ENCODE results near the gene ARHGEF4. TPM values are rescaled to one million over a fixed set of nuclear protein-coding genes. Genes with fewer than 3 reads are reported as not detected.

ARHGEF4 gene
- total and polyA plus RNA-seq, 10 of the 15 experiments (the other 5 are each of a cell fraction or from before 2014, with no cell fraction given) = 0.02 to 0.24 (median 0.16) TPM; not detected in 6

- 69% methylated on average over 1 of the region's 1 CpG for WGBS (ENCODE audit: insufficient coverage, insufficient replicate concordance, low lambda C conversion rate, missing lambda C conversion rate)
Observed at GRCh38 chr2:130799295-130799694, 37.4 kb upstream of the ARHGEF4 start.

More at GRCh38 chr2:130799295-130799694, 37.4 kb upstream of the ARHGEF4 start:
- Histone ChIP-seq H4K20me1 (ENCODE audit: control insufficient read depth, insufficient read depth) (no peaks in the 10 kb centered on the region), H2AFZ (ENCODE audit: control insufficient read depth, low read depth, low read length) (no peak overlapping the region), H3K4me3 (no peak overlapping the region), H3K36me3 (ENCODE audit: control insufficient read depth in 2 of 2, insufficient read depth in 2 of 2, low read length in 1 of 2) (no peaks in the 10 kb centered on the region), H3K4me2 (ENCODE audit: control insufficient read depth, insufficient read depth) (no peak overlapping the region), H3K27me3 (replicated peaks in 1 of 2; ENCODE audit: control insufficient read depth in 2 of 2, insufficient read depth in 2 of 2, low read length in 1 of 2) (no peaks in the 10 kb centered on the region), H3K79me2 (ENCODE audit: control insufficient read depth, insufficient read depth, low read length) (no peaks in the 10 kb centered on the region), H3K4me1 (ENCODE audit: control insufficient read depth, insufficient read depth, low read length) (no peaks in the 10 kb centered on the region), H3K27ac (ENCODE audit: control insufficient read depth, insufficient read depth) (no peak overlapping the region), H3K9me3 (replicated peaks; ENCODE audit: control insufficient read depth, insufficient read depth, low read length) (no peaks in the 10 kb centered on the region), H3K9ac (ENCODE audit: control insufficient read depth, insufficient read depth, low read length) (no peak overlapping the region)
- ChIA-PET SMC1A (ENCODE audit: uncharacterized antibody, unreplicated experiment) (interaction anchor here (0.9 to 3.1 kb wide), 6 partner anchors 24 to 124 kb away, joined by 3 to 22 read pairs (median 4); no protein-coding TSS in a partner anchor), RAD21 (ENCODE audit: unreplicated experiment) (interaction anchor here (1.2 to 4.3 kb wide), 6 partner anchors 21 to 121 kb away, joined by 3 to 32 read pairs (median 8); no protein-coding TSS in a partner anchor), CTCF (interaction anchor here (0.6 to 12.4 kb wide), 10 partner anchors 14 to 122 kb away, joined by 3 to 265 read pairs (median 4); no protein-coding TSS in a partner anchor), POLR2A (no interaction called here)
- DNase-seq (ENCODE audit: low read depth, low spot score) (no peak), FAIRE-seq (no peak), ATAC-seq (no peak)
- BruUV-seq (replicated peaks) = no TSS peak
- intact Hi-C loops (cut with micrococcal nuclease; ENCODE audit: unreplicated experiment) = no loop called here
- in situ Hi-C loops (cut with MboI) = no loop called here
- TF ChIP-seq, protein P1, sequence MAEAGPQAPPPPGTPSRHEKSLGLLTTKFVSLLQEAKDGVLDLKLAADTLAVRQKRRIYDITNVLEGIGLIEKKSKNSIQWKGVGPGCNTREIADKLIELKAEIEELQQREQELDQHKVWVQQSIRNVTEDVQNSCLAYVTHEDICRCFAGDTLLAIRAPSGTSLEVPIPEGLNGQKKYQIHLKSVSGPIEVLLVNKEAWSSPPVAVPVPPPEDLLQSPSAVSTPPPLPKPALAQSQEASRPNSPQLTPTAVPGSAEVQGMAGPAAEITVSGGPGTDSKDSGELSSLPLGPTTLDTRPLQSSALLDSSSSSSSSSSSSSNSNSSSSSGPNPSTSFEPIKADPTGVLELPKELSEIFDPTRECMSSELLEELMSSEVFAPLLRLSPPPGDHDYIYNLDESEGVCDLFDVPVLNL (IDR thresholded peaks at IDR 0.05; ENCODE audit: low read depth, low read length) = no peak
- TF ChIP-seq NFIC (IDR thresholded peaks at IDR 0.05; ENCODE audit: low read depth, low read length) = no peak
- TF ChIP-seq POU2F2 (IDR thresholded peaks at IDR 0.05; ENCODE audit: borderline replicate concordance, low read depth, low read length) = no peak
- no peak for TF ChIP-seq ZNF687 (IDR thresholded peaks at IDR 0.05)
- no peak for TF ChIP-seq EP300 (IDR thresholded peaks at IDR 0.05; ENCODE audit: borderline replicate concordance in 1 of 2, control insufficient read depth in 1 of 2, low read depth in 2 of 2, low read length in 2 of 2)
- no peak for TF ChIP-seq IRF5 (IDR thresholded peaks at IDR 0.05; ENCODE audit: borderline replicate concordance)
- TF ChIP-seq, protein P2, sequence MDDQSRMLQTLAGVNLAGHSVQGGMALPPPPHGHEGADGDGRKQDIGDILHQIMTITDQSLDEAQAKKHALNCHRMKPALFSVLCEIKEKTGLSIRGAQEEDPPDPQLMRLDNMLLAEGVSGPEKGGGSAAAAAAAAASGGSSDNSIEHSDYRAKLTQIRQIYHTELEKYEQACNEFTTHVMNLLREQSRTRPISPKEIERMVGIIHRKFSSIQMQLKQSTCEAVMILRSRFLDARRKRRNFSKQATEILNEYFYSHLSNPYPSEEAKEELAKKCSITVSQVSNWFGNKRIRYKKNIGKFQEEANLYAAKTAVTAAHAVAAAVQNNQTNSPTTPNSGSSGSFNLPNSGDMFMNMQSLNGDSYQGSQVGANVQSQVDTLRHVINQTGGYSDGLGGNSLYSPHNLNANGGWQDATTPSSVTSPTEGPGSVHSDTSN (IDR thresholded peaks at IDR 0.05; ENCODE audit: insufficient replicate concordance, low read depth, low read length) = no peak
